CD14-positive monocyte (primary cell): ENCODE data around the gene EXOC6B. TPM values are rescaled to one million over a fixed set of nuclear protein-coding genes. Genes with fewer than 3 reads are reported as not detected.
"Not testable (repeated sequence)": the region's sequence is repeated elsewhere in the genome, so short reads cannot be mapped to it uniquely, and the experiment has no call there.

Experiments
- DNase-seq, 3 donors: peaks; one replicate each; pipeline ENCODE4 v3.0.0-alpha.2; 2011 to 2022
- H2AFZ ChIP-seq: 2 replicates; pipeline ENCODE4 v1.6.0; 2012; ENCODE audit warnings: mild to moderate bottlenecking, low read depth, low read length, inconsistent platforms; ENCODE audit not compliant: insufficient read depth, poor library complexity, severe bottlenecking
- H3K27ac ChIP-seq, 2 donors: 1 replicate in 1 of 2; 2 replicates in 1 of 2; pipeline ENCODE4 v1.5.1; 2012 to 2013; ENCODE audit warnings: low read length in 2 of 2, control low read depth in 1 of 2, inconsistent platforms in 1 of 2, low read depth in 1 of 2, mild to moderate bottlenecking in 1 of 2
- H3K27me3 ChIP-seq, 2 donors: one replicate each; pipeline versions ENCODE4 v1.6.0 to v1.6.1; 2011 to 2013; ENCODE audit warnings: low read length in 2 of 2; ENCODE audit not compliant: control insufficient read depth in 2 of 2, insufficient read depth in 2 of 2
- H3K36me3 ChIP-seq, 2 donors: replicated peaks in 1 of 2; 1 replicate in 1 of 2; 2 replicates in 1 of 2; pipeline versions ENCODE4 v1.5.1 to v1.6.1; 2012 to 2013; ENCODE audit warnings: low read length in 2 of 2, control low read depth in 1 of 2, inconsistent platforms in 1 of 2, mild to moderate bottlenecking in 1 of 2; ENCODE audit not compliant: insufficient read depth in 2 of 2, control insufficient read depth in 1 of 2
- H3K4me1 ChIP-seq, 2 donors: 1 replicate in 1 of 2; 2 replicates in 1 of 2; pipeline versions ENCODE4 v1.5.1 to v1.6.1; 2012 to 2013; ENCODE audit warnings: low read length in 2 of 2, control low read depth in 1 of 2, inconsistent platforms in 1 of 2, mild to moderate bottlenecking in 1 of 2, moderate library complexity in 1 of 2; ENCODE audit not compliant: insufficient read depth in 2 of 2, control insufficient read depth in 1 of 2
- H3K4me2 ChIP-seq: replicated peaks from 2 replicates; pipeline ENCODE3; 2012; ENCODE audit warnings: low read length, moderate library complexity, mild to moderate bottlenecking; ENCODE audit not compliant: poor library complexity, severe bottlenecking; ENCODE audit errors: extremely low read depth
- H3K4me3 ChIP-seq, 3 experiments: fragments of 200-600 bp in 1 of 3; sonication (generic) in 1 of 3; replicated peaks in 1 of 3; 1 replicate in 2 of 3; 2 replicates in 1 of 3; pipeline ENCODE4 v1.5.1; 2011 to 2013; ENCODE audit warnings: low read length in 3 of 3, mild to moderate bottlenecking in 3 of 3, control low read depth in 2 of 3, low read depth in 2 of 3, inconsistent platforms in 1 of 3, moderate library complexity in 1 of 3
- H3K79me2 ChIP-seq: 2 replicates; pipeline ENCODE4 v1.6.0; 2012; ENCODE audit warnings: mild to moderate bottlenecking, control low read depth, inconsistent platforms, low read length, moderate library complexity; ENCODE audit not compliant: insufficient read depth
- H3K9ac ChIP-seq: 2 replicates; pipeline ENCODE4 v1.6.0; 2017; ENCODE audit warnings: low read length, mild to moderate bottlenecking; ENCODE audit not compliant: insufficient read depth, poor library complexity, severe bottlenecking
- H3K9me3 ChIP-seq, 2 donors: replicated peaks in 1 of 2; 1 replicate in 1 of 2; 2 replicates in 1 of 2; pipeline versions ENCODE4 v1.5.1 to v1.6.1; 2012 to 2013; ENCODE audit warnings: low read length in 2 of 2, control low read depth in 1 of 2; ENCODE audit not compliant: control insufficient read depth in 1 of 2, insufficient read depth in 1 of 2
- H4K20me1 ChIP-seq: 2 replicates; pipeline ENCODE4 v1.6.0; 2012; ENCODE audit warnings: mild to moderate bottlenecking, low read length, control low read depth, moderate library complexity; ENCODE audit not compliant: insufficient read depth
- H3K27ac Mint-ChIP-seq, 7 donors: one replicate each; pipeline ENCODE4 v1.8.0; 2020; ENCODE audit warnings: mild to moderate bottlenecking in 7 of 7, mixed read lengths in 7 of 7, moderate library complexity in 6 of 7, inconsistent platforms in 2 of 7
- H3K27me3 Mint-ChIP-seq, 3 donors: one replicate each; pipeline ENCODE4 v1.8.0; 2021 to 2022; ENCODE audit warnings: low read depth in 3 of 3, mild to moderate bottlenecking in 3 of 3, mixed read lengths in 3 of 3, moderate library complexity in 3 of 3, inconsistent platforms in 1 of 3
- H3K36me3 Mint-ChIP-seq, 2 donors: one replicate each; pipeline ENCODE4 v1.8.0; 2020; ENCODE audit warnings: mixed read lengths in 2 of 2, inconsistent platforms in 1 of 2, mild to moderate bottlenecking in 1 of 2
- H3K4me1 Mint-ChIP-seq: one replicate; pipeline ENCODE4 v1.8.0; 2020; ENCODE audit warnings: mild to moderate bottlenecking, mixed read lengths
- H3K4me3 Mint-ChIP-seq, 2 donors: one replicate each; pipeline ENCODE4 v1.8.0; 2020; ENCODE audit warnings: mild to moderate bottlenecking in 2 of 2, mixed read lengths in 2 of 2, moderate library complexity in 1 of 2
- H3K9me3 Mint-ChIP-seq, 7 donors: one replicate each; pipeline ENCODE4 v1.8.0; 2020 to 2022; ENCODE audit warnings: mixed read lengths in 7 of 7, mild to moderate bottlenecking in 6 of 7, moderate library complexity in 6 of 7, inconsistent platforms in 2 of 7
- CTCF ChIP-seq: fragments of 200-600 bp; IDR thresholded peaks from one replicate; pipeline ENCODE4 v1.8.0; 2022; ENCODE audit warnings: antibody characterized with exemption, mild to moderate bottlenecking
- WGBS: methylation state at CpG from one replicate; pipeline ENCODE4 v1.1.5; 2013; ENCODE audit warnings: missing lambda C conversion rate; ENCODE audit not compliant: insufficient coverage; 5-methylcytosine and 5-hydroxymethylcytosine counted together
- intact Hi-C, 2 donors: fragments of 100-400 bp; cut with micrococcal nuclease; formaldehyde crosslinking; loops; one replicate each; pipeline versions ENCODE4 v1.15.0 to v1.15.1; 2023
- polyA plus RNA-seq, 3 donors: library from polyadenylated mRNA; depleted of rRNA in 1 of 3; unstranded in 2 of 3; stranded (reverse) in 1 of 3; fragments of 300-500 nt in 2 of 3; fragments of >200 nt in 1 of 3; fragmentation: Illumina TruSeq in 2 of 3; gene quantifications; 1 replicate in 2 of 3; 2 replicates in 1 of 3; pipeline ENCODE4 v1.2.3, GENCODE V29; 2012 to 2021

The EXOC6B gene
- polyA plus RNA-seq, 3 donors = 1.8 to 2.8 (median 2.1) TPM

GRCh38 chr2:72539071-72539552 is 286.7 kb downstream of the EXOC6B start:
- WGBS = no CpG with 5 or more reads among the region's 2 CpGs
- no peak overlapping the region for H3K4me3 Mint-ChIP-seq
- Histone ChIP-seq H3K4me2 (no peak overlapping the region), H3K36me3 (no peaks in the 10 kb centered on the region), H3K79me2 (no peaks in the 10 kb centered on the region), H3K9ac (no peak overlapping the region), H3K4me1 (no peaks in the 10 kb centered on the region), H3K9me3 (no peaks in the 10 kb centered on the region), H2AFZ (no peak overlapping the region), H3K27me3 (no peaks in the 10 kb centered on the region), H4K20me1 (no peaks in the 10 kb centered on the region), H3K4me3 (no peak overlapping the region), H3K27ac (no peak overlapping the region)
- no peak for TF ChIP-seq CTCF
- peaks cover 6% of the 10 kb centered on the region for H3K4me1 Mint-ChIP-seq
- peaks cover 0 to 4% (median 0%) of the 10 kb centered on the region in 3 donors for H3K27me3 Mint-ChIP-seq
- no peak for DNase-seq
- no peak overlapping the region for H3K27ac Mint-ChIP-seq
- H3K36me3 Mint-ChIP-seq = no peaks in the 10 kb centered on the region
- peaks cover 0 to 4% (median 0%) of the 10 kb centered on the region in 7 donors for H3K9me3 Mint-ChIP-seq
- intact Hi-C loops = no loop called here

- no peaks in the 10 kb centered on the region for H3K36me3 Mint-ChIP-seq
- no peak overlapping the region for H3K4me3 Mint-ChIP-seq
- H3K27me3 Mint-ChIP-seq = peaks cover 0 to 4% (median 0%) of the 10 kb centered on the region in 3 donors
- H3K9me3 Mint-ChIP-seq = peaks cover 0 to 4% (median 0%) of the 10 kb centered on the region in 7 donors
- H3K9ac ChIP-seq = no peak overlapping the region
- H3K4me3 ChIP-seq = no peak overlapping the region
- H2AFZ ChIP-seq = no peak overlapping the region
- no peak for DNase-seq
- WGBS = 57% methylated on average over 1 of the region's 2 CpGs
- H3K4me1 Mint-ChIP-seq = peaks cover 6% of the 10 kb centered on the region
- no peaks in the 10 kb centered on the region for H3K4me1 ChIP-seq
- no peaks in the 10 kb centered on the region for H4K20me1 ChIP-seq
- H3K4me2 ChIP-seq = no peak overlapping the region
- H3K27ac Mint-ChIP-seq = no peak overlapping the region
- H3K27ac ChIP-seq = no peak overlapping the region
- no peaks in the 10 kb centered on the region for H3K36me3 ChIP-seq
- intact Hi-C loops = no loop called here
- TF ChIP-seq CTCF = no peak
- no peaks in the 10 kb centered on the region for H3K9me3 ChIP-seq
- no peaks in the 10 kb centered on the region for H3K79me2 ChIP-seq
- H3K27me3 ChIP-seq = no peaks in the 10 kb centered on the region
These were observed 287.3 kb downstream of the EXOC6B start for GRCh38 chr2:72538486-72538885.

GRCh38 chr2:72535586-72535985 is 290.2 kb downstream of the EXOC6B start:
- H3K4me1 Mint-ChIP-seq, H3K4me1 ChIP-seq, H3K79me2 ChIP-seq, H3K4me2 ChIP-seq, H3K27ac ChIP-seq, intact Hi-C loops, H3K27ac Mint-ChIP-seq, H3K36me3 ChIP-seq, H3K9me3 ChIP-seq, H3K9me3 Mint-ChIP-seq, H3K4me3 ChIP-seq, H3K4me3 Mint-ChIP-seq, H3K9ac ChIP-seq, H3K27me3 ChIP-seq, H3K36me3 Mint-ChIP-seq, H3K27me3 Mint-ChIP-seq, H2AFZ ChIP-seq, H4K20me1 ChIP-seq: not testable (repeated sequence)
- no CpG with 5 or more reads among the region's 8 CpGs for WGBS
- peak in 1 of 3 donors; percentile 17 for DNase-seq
